Neuronal stem cell (in vitro differentiated cells): ENCODE measurements around the gene TAP1.

ENCODE experiments used
- DNase-seq: peaks from one replicate; pipeline ENCODE4 v3.0.0-alpha.2; 2013; ENCODE audit warnings: low spot score
- H2AFZ ChIP-seq: one replicate; pipeline ENCODE4 v1.6.1; 2013; ENCODE audit warnings: mild to moderate bottlenecking, low read length, inconsistent platforms
- H2AK5ac ChIP-seq: 2 replicates; pipeline ENCODE4 v1.6.1; 2013; ENCODE audit warnings: low read depth, mild to moderate bottlenecking, inconsistent platforms, low read length, moderate library complexity, mixed read lengths
- H2BK120ac ChIP-seq: 2 replicates; pipeline ENCODE4 v1.6.1; 2013; ENCODE audit warnings: low read depth, mild to moderate bottlenecking, inconsistent platforms, low read length, moderate library complexity, mixed read lengths
- H2BK12ac ChIP-seq: one replicate; pipeline ENCODE4 v1.6.1; 2013; ENCODE audit warnings: low read length, inconsistent platforms
- H2BK15ac ChIP-seq: 2 replicates; pipeline ENCODE4 v1.6.1; 2013; ENCODE audit warnings: mild to moderate bottlenecking, low read length, inconsistent platforms, mixed read lengths
- H2BK5ac ChIP-seq: one replicate; pipeline ENCODE4 v1.6.1; 2013; ENCODE audit warnings: inconsistent platforms, mild to moderate bottlenecking, low read length, moderate library complexity
- H3K14ac ChIP-seq: one replicate; pipeline ENCODE4 v1.6.1; 2013; ENCODE audit warnings: low read length, inconsistent platforms
- H3K18ac ChIP-seq: 2 replicates; pipeline ENCODE4 v1.6.1; 2013; ENCODE audit warnings: low read length, inconsistent platforms
- H3K23ac ChIP-seq: 2 replicates; pipeline ENCODE4 v1.6.1; 2013; ENCODE audit warnings: low read depth, mild to moderate bottlenecking, mixed read lengths, low read length, inconsistent platforms; ENCODE audit not compliant: poor library complexity
- H3K27ac ChIP-seq: replicated peaks from 3 replicates; pipeline ENCODE4 v1.5.1; 2013; ENCODE audit warnings: low read length, inconsistent platforms
- H3K27me3 ChIP-seq, 3 experiments: 2 replicates each; pipeline ENCODE4 v1.6.1; 2013; ENCODE audit warnings: low read length in 3 of 3, mild to moderate bottlenecking in 2 of 3, inconsistent platforms in 1 of 3, low read depth in 1 of 3, mixed read lengths in 1 of 3, moderate library complexity in 1 of 3; ENCODE audit not compliant: control insufficient read depth in 3 of 3, insufficient read depth in 3 of 3
- H3K36me3 ChIP-seq, 2 donors: replicated peaks in 1 of 2; 2 replicates each; pipeline ENCODE4 v1.6.1; 2013; ENCODE audit warnings: low read length in 2 of 2; ENCODE audit not compliant: control insufficient read depth in 2 of 2, insufficient read depth in 2 of 2
- H3K4ac ChIP-seq: 2 replicates; pipeline ENCODE4 v1.6.1; 2013; ENCODE audit warnings: inconsistent platforms, mild to moderate bottlenecking, low read length, moderate library complexity
- H3K4me1 ChIP-seq, 2 donors: 1 replicate in 1 of 2; 2 replicates in 1 of 2; pipeline ENCODE4 v1.6.1; 2013; ENCODE audit warnings: low read length in 2 of 2, low read depth in 1 of 2; ENCODE audit not compliant: control insufficient read depth in 2 of 2, insufficient read depth in 1 of 2
- H3K4me2 ChIP-seq: one replicate; pipeline ENCODE4 v1.6.1; 2013; ENCODE audit warnings: mild to moderate bottlenecking, low read length, inconsistent platforms; ENCODE audit not compliant: insufficient read depth, poor library complexity, severe bottlenecking
- H3K4me3 ChIP-seq, 2 donors: 2 replicates each; pipeline ENCODE4 v1.5.1; 2013; ENCODE audit warnings: low read length in 2 of 2, mild to moderate bottlenecking in 2 of 2, inconsistent platforms in 1 of 2, moderate library complexity in 1 of 2
- H3K79me1 ChIP-seq: one replicate; pipeline ENCODE4 v1.6.1; 2013; ENCODE audit warnings: low read depth, mild to moderate bottlenecking, inconsistent platforms, low read length, moderate library complexity
- H3K9ac ChIP-seq: one replicate; pipeline ENCODE4 v1.6.1; 2013; ENCODE audit warnings: mild to moderate bottlenecking, low read depth, low read length, inconsistent platforms; ENCODE audit not compliant: poor library complexity
- H3K9me3 ChIP-seq, 2 donors: replicated peaks in 1 of 2; 2 replicates each; pipeline versions ENCODE3 to v1.6.1; 2013; ENCODE audit warnings: low read length in 2 of 2, mild to moderate bottlenecking in 2 of 2, inconsistent platforms in 1 of 2, low read depth in 1 of 2, mixed read lengths in 1 of 2, moderate library complexity in 1 of 2; ENCODE audit not compliant: control insufficient read depth in 2 of 2, insufficient read depth in 1 of 2
- H4K8ac ChIP-seq: one replicate; pipeline ENCODE4 v1.6.1; 2013; ENCODE audit warnings: low read depth, mild to moderate bottlenecking, inconsistent platforms, low read length, moderate library complexity
- H4K91ac ChIP-seq: one replicate; pipeline ENCODE4 v1.6.1; 2013; ENCODE audit warnings: low read length, low read depth, mild to moderate bottlenecking, inconsistent platforms; ENCODE audit not compliant: poor library complexity
- WGBS, 2 donors: extraction: QIAGEN DNeasy Blood & Tissue Kit; methylation state at CpG; one replicate each; pipeline ENCODE4 v1.1.7; 2013; ENCODE audit warnings: missing lambda C conversion rate in 2 of 2, mixed read lengths in 1 of 2; ENCODE audit not compliant: insufficient read length in 2 of 2, insufficient replicate concordance in 1 of 2; ENCODE audit errors: extremely low coverage in 2 of 2; 5-methylcytosine and 5-hydroxymethylcytosine counted together

Gene TAP1

GRCh38 chr6:32886681-32887383, 33.3 kb upstream of the TAP1 start:
- peak overlapping the region; percentile 35 for H2AFZ ChIP-seq
- no peak overlapping the region for H3K9ac ChIP-seq
- no peak overlapping the region for H3K4me3 ChIP-seq
- DNase-seq = no peak
- H3K9me3 ChIP-seq = no peaks in the 10 kb centered on the region
- no peak overlapping the region for H2AK5ac ChIP-seq
- no peak overlapping the region for H2BK12ac ChIP-seq
- H3K79me1 ChIP-seq = no peaks in the 10 kb centered on the region
- no peak overlapping the region for H3K27ac ChIP-seq
- H4K8ac ChIP-seq = no peak overlapping the region
- H3K36me3 ChIP-seq = no peaks in the 10 kb centered on the region
- no peak overlapping the region for H3K18ac ChIP-seq
- H2BK15ac ChIP-seq = no peak overlapping the region
- H2BK120ac ChIP-seq = no peak overlapping the region
- peaks cover 0 to 50% (median 0%) of the 10 kb centered on the region in 3 experiments for H3K27me3 ChIP-seq
- H4K91ac ChIP-seq = no peak overlapping the region
- H3K4ac ChIP-seq = no peak overlapping the region
- no peak overlapping the region for H3K14ac ChIP-seq
- no peaks in the 10 kb centered on the region for H3K4me1 ChIP-seq
- no peak overlapping the region for H3K23ac ChIP-seq
- no peak overlapping the region for H3K4me2 ChIP-seq
- H2BK5ac ChIP-seq = no peak overlapping the region
- WGBS, 2 donors = no CpG with 5 or more reads among the region's 3 CpGs

- WGBS, 2 donors = no CpG with 5 or more reads among the region's 4 CpGs
- H3K79me1 ChIP-seq = no peaks in the 10 kb centered on the region
- no peak overlapping the region for H3K4ac ChIP-seq
- H3K23ac ChIP-seq = no peak overlapping the region
- H4K91ac ChIP-seq = no peak overlapping the region
- H2BK5ac ChIP-seq = no peak overlapping the region
- H3K36me3 ChIP-seq = no peaks in the 10 kb centered on the region
- H2BK12ac ChIP-seq = no peak overlapping the region
- H3K14ac ChIP-seq = no peak overlapping the region
- H2BK120ac ChIP-seq = no peak overlapping the region
- peaks cover 0 to 54% (median 0%) of the 10 kb centered on the region in 3 experiments for H3K27me3 ChIP-seq
- no peak overlapping the region for H3K4me3 ChIP-seq
- H3K4me2 ChIP-seq = no peak overlapping the region
- H3K4me1 ChIP-seq = no peaks in the 10 kb centered on the region
- H3K9ac ChIP-seq = no peak overlapping the region
- H4K8ac ChIP-seq = no peak overlapping the region
- peak; percentile 36 for DNase-seq
- H2BK15ac ChIP-seq = no peak overlapping the region
- H2AK5ac ChIP-seq = no peak overlapping the region
- H3K27ac ChIP-seq = no peak overlapping the region
- no peak overlapping the region for H2AFZ ChIP-seq
- H3K18ac ChIP-seq = no peak overlapping the region
- no peaks in the 10 kb centered on the region for H3K9me3 ChIP-seq
Measured at GRCh38 chr6:32885698-32886286, 32.3 kb upstream of the TAP1 start.

- Histone ChIP-seq H3K4me3 (no peak overlapping the region), H3K4ac (no peak overlapping the region), H2AFZ (no peak overlapping the region), H3K36me3 (no peaks in the 10 kb centered on the region), H3K23ac (no peak overlapping the region), H3K18ac (peak overlapping the region; percentile 65), H3K79me1 (no peaks in the 10 kb centered on the region), H3K14ac (no peak overlapping the region), H3K27me3 (peaks cover 0 to 53% (median 0%) of the 10 kb centered on the region in 3 experiments), H3K27ac (no peak overlapping the region), H3K4me1 (no peaks in the 10 kb centered on the region), H4K91ac (no peak overlapping the region), H4K8ac (no peak overlapping the region), H2AK5ac (no peak overlapping the region), H2BK15ac (no peak overlapping the region), H3K4me2 (no peak overlapping the region), H2BK12ac (no peak overlapping the region), H3K9ac (no peak overlapping the region), H2BK5ac (no peak overlapping the region), H2BK120ac (no peak overlapping the region), H3K9me3 (no peaks in the 10 kb centered on the region)
- DNase-seq = no peak
- WGBS, 2 donors = no CpG with 5 or more reads among the region's 5 CpGs
Measured at GRCh38 chr6:32883789-32884188, 30.3 kb upstream of the TAP1 start.

GRCh38 chr6:32882879-32883250, 29.4 kb upstream of the TAP1 start:
- H3K27me3 ChIP-seq = peaks cover 0 to 45% (median 0%) of the 10 kb centered on the region in 3 experiments
- no peak overlapping the region for H3K27ac ChIP-seq
- no CpG with 5 or more reads among the region's 1 CpG for WGBS, 2 donors
- no peaks in the 10 kb centered on the region for H3K4me1 ChIP-seq
- H2AK5ac ChIP-seq = no peak overlapping the region
- no peak overlapping the region for H3K4me2 ChIP-seq
- H2BK5ac ChIP-seq = no peak overlapping the region
- no peak overlapping the region for H3K4me3 ChIP-seq
- no peaks in the 10 kb centered on the region for H3K36me3 ChIP-seq
- no peak for DNase-seq
- H4K91ac ChIP-seq = no peak overlapping the region
- no peak overlapping the region for H3K18ac ChIP-seq
- no peak overlapping the region for H3K4ac ChIP-seq
- H4K8ac ChIP-seq = no peak overlapping the region
- H2BK15ac ChIP-seq = no peak overlapping the region
- H3K23ac ChIP-seq = no peak overlapping the region
- no peak overlapping the region for H3K14ac ChIP-seq
- no peak overlapping the region for H2AFZ ChIP-seq
- H2BK12ac ChIP-seq = no peak overlapping the region
- no peaks in the 10 kb centered on the region for H3K79me1 ChIP-seq
- no peak overlapping the region for H2BK120ac ChIP-seq
- H3K9ac ChIP-seq = no peak overlapping the region
- H3K9me3 ChIP-seq = no peaks in the 10 kb centered on the region
